ENCODE results near the gene RSRP1. TPM values are rescaled to one million over a fixed set of nuclear protein-coding genes. Genes with fewer than 3 reads are reported as not detected.
A peak's percentile ranks its signal among the peaks of the same experiment; 100 is the strongest.

RSRP1 gene
- total RNA-seq, 1 experiment from 2014 or later, result 55.1 TPM

- no peak overlapping the region for H3K4ac ChIP-seq (ENCODE audit: low read depth, low read length)
- WGBS (ENCODE audit: extremely low coverage, insufficient read length, low lambda C conversion rate), result 100% methylated on average over 7 of the region's 8 CpGs
- no peak overlapping the region for H2BK12ac ChIP-seq (ENCODE audit: insufficient read length, low read depth, low read length)
- no peaks in the 10 kb centered on the region for H3K79me1 ChIP-seq (ENCODE audit: insufficient read depth, low read depth, low read length, poor library complexity, severe bottlenecking)
- H2BK15ac ChIP-seq (ENCODE audit: low read depth, low read length), result no peak overlapping the region
- Mint-ChIP-seq H3K4me1 (peaks cover 8 to 14% of the 10 kb centered on the region in 2 experiments), H3K9me3 (no peaks in the 10 kb centered on the region), H3K27ac (peak overlapping the region in 1 of 3 experiments; percentile 54; a peak in 2 of 7 replicates), H3K27me3 (ENCODE audit: low read depth) (no peaks in the 10 kb centered on the region; the same call in none of the 2 replicates), H3K4me3 (no peak overlapping the region), H3K36me3 (ENCODE audit: insufficient read depth in 1 of 3, low read depth in 3 of 3) (no peaks in the 10 kb centered on the region)
- H3K23me2 ChIP-seq (ENCODE audit: insufficient read length, low read depth, low read length, poor library complexity, severe bottlenecking), result no peaks in the 10 kb centered on the region
- no peak overlapping the region for H2AK5ac ChIP-seq (ENCODE audit: insufficient read length, low read length)
- no peak overlapping the region for H3K23ac ChIP-seq (ENCODE audit: insufficient read length, low read depth, low read length)
- H4K20me1 ChIP-seq (ENCODE audit: control insufficient read depth, insufficient read depth, insufficient read length), result no peaks in the 10 kb centered on the region
- H3T11ph ChIP-seq (ENCODE audit: low read length), result no peak overlapping the region
- no peak overlapping the region for H3K9ac ChIP-seq (ENCODE audit: extremely low read depth, insufficient read length, low read length)
- H3K14ac ChIP-seq (ENCODE audit: insufficient read depth, low read length), result no peak overlapping the region
- no peak overlapping the region for H3K18ac ChIP-seq (ENCODE audit: insufficient read length, low read depth, low read length)
- no peak overlapping the region for H2BK20ac ChIP-seq (ENCODE audit: low read depth, low read length, poor library complexity, severe bottlenecking)
- H3K56ac ChIP-seq (ENCODE audit: insufficient read length, low read depth, low read length), result no peak overlapping the region
- no peak overlapping the region for H2BK5ac ChIP-seq (ENCODE audit: insufficient read length, low read length)
- no peak for TF ChIP-seq CTCF (conservative IDR thresholded peaks at IDR 0.05)
- DNase-seq, result no peak
- no peak overlapping the region for H2AFZ ChIP-seq (ENCODE audit: low read length)
- no peak overlapping the region for H3K27ac ChIP-seq (ENCODE audit: insufficient read length, low read depth, low read length)
- H3K4me2 ChIP-seq (ENCODE audit: insufficient read depth, insufficient read length, low read length), result no peak overlapping the region
- no peaks in the 10 kb centered on the region for H3K4me1 ChIP-seq (ENCODE audit: insufficient read depth, low read length)
- no peaks in the 10 kb centered on the region for H3K9me3 ChIP-seq (ENCODE audit: control insufficient read depth, low read depth, low read length)
- H4K8ac ChIP-seq (replicated peaks; ENCODE audit: insufficient read length, low read depth, low read length), result no peak overlapping the region
- H4K91ac ChIP-seq (ENCODE audit: insufficient read length, low read depth, low read length), result no peak overlapping the region
- H3K27me3 ChIP-seq (ENCODE audit: insufficient read depth, low read length), result no peaks in the 10 kb centered on the region
- H2BK120ac ChIP-seq (ENCODE audit: low read depth, low read length, poor library complexity, severe bottlenecking), result no peak overlapping the region
- H4K5ac ChIP-seq (ENCODE audit: insufficient read length, low read depth, low read length), result no peak overlapping the region
- H3K79me2 ChIP-seq (ENCODE audit: insufficient read depth, low read length), result no peaks in the 10 kb centered on the region
Measured at GRCh38 chr1:25194054-25194453, 53.2 kb downstream of the RSRP1 start.
